ENCODE results near the gene NMT1. TPM values are rescaled to one million over a fixed set of nuclear protein-coding genes. Genes with fewer than 3 reads are reported as not detected.
"Not testable (repeated sequence)": the region's sequence is repeated elsewhere in the genome, so short reads cannot be mapped to it uniquely, and the experiment has no call there.

The NMT1 gene
- total and polyA plus RNA-seq, 5 donors from 2014 or later = 34.6 to 87.2 (median 59.2) TPM

DNA sequence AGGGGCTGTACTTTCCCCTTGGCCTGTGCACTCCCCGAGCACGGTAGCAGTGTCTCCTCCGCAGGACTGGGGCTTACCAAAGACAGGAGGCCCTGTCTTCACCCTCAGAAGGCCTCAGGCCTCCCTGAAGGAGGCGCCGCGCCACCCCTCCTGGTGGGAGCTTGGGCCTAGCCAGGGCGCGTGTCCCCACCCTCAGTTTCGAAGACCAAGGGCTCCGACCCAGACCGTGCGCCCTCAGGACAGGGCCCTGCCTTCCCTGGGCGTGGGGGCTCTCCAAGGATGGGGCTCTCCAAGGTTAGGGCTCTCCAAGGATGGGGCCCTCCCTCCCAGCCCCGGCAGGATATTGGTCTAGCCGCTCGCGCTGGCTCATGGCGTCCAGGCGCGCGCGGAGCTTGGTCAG is 59.4 kb downstream of the NMT1 start:
- DNase-seq (no peak), ATAC-seq (ENCODE audit: low read depth in 2 of 2) (no peak)
- Mint-ChIP-seq H3K36me3 (no peaks in the 10 kb centered on the region), H3K9me3 (no peaks in the 10 kb centered on the region), H3K4me3 (no peak overlapping the region), H3K27me3 (peaks cover 6% of the 10 kb centered on the region), H3K27ac (no peak overlapping the region), H3K4me1 (peaks cover 0 to 7% (median 3%) of the 10 kb centered on the region in 4 donors)
- no peaks in the 10 kb centered on the region for H3K36me3 ChIP-seq (ENCODE audit: control insufficient read depth, insufficient read depth, low read length)
- no peaks in the 10 kb centered on the region for H3K27me3 ChIP-seq (ENCODE audit: control insufficient read depth, insufficient read depth, low read length)
- no peak overlapping the region for H3K4me3 ChIP-seq (ENCODE audit: low read depth, low read length)
- peaks cover 3% of the 10 kb centered on the region for H3K4me1 ChIP-seq (ENCODE audit: control insufficient read depth, insufficient read depth, low read length, poor library complexity, severe bottlenecking)
- H3K9me3 ChIP-seq (ENCODE audit: control insufficient read depth in 2 of 2, low read length in 2 of 2) = no peaks in the 10 kb centered on the region
- no peak overlapping the region for H3K27ac ChIP-seq (ENCODE audit: insufficient read depth, low read length, poor library complexity, severe bottlenecking)

DNA sequence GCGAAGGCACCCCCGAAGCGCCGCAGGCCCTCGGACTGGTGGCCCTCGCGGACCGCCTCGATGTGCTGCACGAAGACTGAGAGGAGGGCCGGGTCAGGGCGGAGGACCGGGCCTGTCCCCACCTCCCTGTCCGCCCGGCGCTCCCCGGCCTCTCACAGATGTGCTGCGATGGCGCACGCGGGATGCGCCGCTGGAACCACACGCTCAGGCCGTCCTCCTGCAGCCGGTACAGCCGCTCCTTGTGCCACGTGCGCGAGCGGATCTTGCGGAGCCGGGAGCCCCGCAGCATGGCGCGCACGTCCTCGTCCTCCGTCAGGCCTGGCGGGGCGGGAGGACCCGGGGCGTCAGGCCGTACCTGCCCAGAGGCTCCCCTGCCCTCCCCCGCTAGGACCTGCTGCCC is 59.9 kb downstream of the NMT1 start:
- peaks cover 3% of the 10 kb centered on the region for H3K4me1 ChIP-seq (ENCODE audit: control insufficient read depth, insufficient read depth, low read length, poor library complexity, severe bottlenecking)
- no peak overlapping the region for H3K27ac Mint-ChIP-seq
- no peak overlapping the region for H3K4me3 ChIP-seq (ENCODE audit: low read depth, low read length)
- no peaks in the 10 kb centered on the region for H3K9me3 Mint-ChIP-seq
- H3K9me3 ChIP-seq (ENCODE audit: control insufficient read depth in 2 of 2, low read length in 2 of 2) = no peaks in the 10 kb centered on the region
- ATAC-seq (ENCODE audit: low read depth in 2 of 2) = no peak
- DNase-seq = no peak
- no peaks in the 10 kb centered on the region for H3K27me3 ChIP-seq (ENCODE audit: control insufficient read depth, insufficient read depth, low read length)
- no peak overlapping the region for H3K4me3 Mint-ChIP-seq
- peaks cover 0 to 7% (median 3%) of the 10 kb centered on the region in 4 donors for H3K4me1 Mint-ChIP-seq
- H3K27me3 Mint-ChIP-seq = peaks cover 6% of the 10 kb centered on the region
- H3K36me3 ChIP-seq (ENCODE audit: control insufficient read depth, insufficient read depth, low read length) = no peaks in the 10 kb centered on the region
- no peak overlapping the region for H3K27ac ChIP-seq (ENCODE audit: insufficient read depth, low read length, poor library complexity, severe bottlenecking)
- no peaks in the 10 kb centered on the region for H3K36me3 Mint-ChIP-seq

DNA sequence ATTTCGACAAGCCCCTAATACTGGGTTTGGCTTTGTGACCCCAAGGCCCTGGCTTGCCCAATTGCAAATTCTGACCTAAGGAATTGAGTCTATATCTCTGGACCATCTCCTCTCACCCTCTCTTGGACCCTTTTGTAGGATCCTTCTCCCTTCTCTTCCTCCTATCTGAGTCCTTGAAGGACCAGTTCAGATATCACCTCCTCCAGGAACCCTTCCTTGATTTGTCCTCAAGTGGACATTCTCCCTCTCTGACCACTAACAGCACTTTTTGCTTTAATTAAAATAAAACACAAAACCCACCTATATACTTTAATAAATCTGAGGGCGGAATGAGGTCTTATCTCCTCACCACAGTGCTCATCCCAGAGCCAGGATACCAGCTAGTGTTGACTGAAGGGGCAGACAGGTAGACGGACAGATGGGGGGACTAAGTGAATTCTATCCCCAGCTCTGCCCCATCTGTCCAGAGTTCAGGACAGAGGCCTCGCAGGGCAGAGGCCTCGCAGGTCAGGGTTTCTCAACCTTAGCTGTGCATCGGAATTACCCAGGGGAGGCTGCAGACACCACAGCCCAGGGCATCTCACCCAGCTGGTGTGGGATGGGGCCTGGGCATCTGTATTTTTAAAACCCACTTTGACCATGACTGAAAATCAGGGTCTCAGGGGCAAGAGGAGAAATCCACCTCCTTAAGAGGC is 62.1 kb downstream of the NMT1 start:
- DNase-seq (no peak), ATAC-seq (ENCODE audit: low read depth in 2 of 2) (no peak)
- no peak overlapping the region for H3K27ac ChIP-seq (ENCODE audit: insufficient read depth, low read length, poor library complexity, severe bottlenecking)
- H3K27me3 Mint-ChIP-seq = peaks cover 6% of the 10 kb centered on the region
- H3K27ac Mint-ChIP-seq = no peak overlapping the region
- H3K4me1 Mint-ChIP-seq = peaks cover 0 to 7% (median 3%) of the 10 kb centered on the region in 4 donors
- H3K9me3 ChIP-seq (ENCODE audit: control insufficient read depth in 2 of 2, low read length in 2 of 2) = no peaks in the 10 kb centered on the region
- no peaks in the 10 kb centered on the region for H3K9me3 Mint-ChIP-seq
- H3K36me3 ChIP-seq (ENCODE audit: control insufficient read depth, insufficient read depth, low read length) = no peaks in the 10 kb centered on the region
- H3K4me3 ChIP-seq (ENCODE audit: low read depth, low read length) = no peak overlapping the region
- H3K4me1 ChIP-seq (ENCODE audit: control insufficient read depth, insufficient read depth, low read length, poor library complexity, severe bottlenecking) = peaks cover 3% of the 10 kb centered on the region
- no peaks in the 10 kb centered on the region for H3K27me3 ChIP-seq (ENCODE audit: control insufficient read depth, insufficient read depth, low read length)
- H3K4me3 Mint-ChIP-seq = no peak overlapping the region
- no peaks in the 10 kb centered on the region for H3K36me3 Mint-ChIP-seq

DNA sequence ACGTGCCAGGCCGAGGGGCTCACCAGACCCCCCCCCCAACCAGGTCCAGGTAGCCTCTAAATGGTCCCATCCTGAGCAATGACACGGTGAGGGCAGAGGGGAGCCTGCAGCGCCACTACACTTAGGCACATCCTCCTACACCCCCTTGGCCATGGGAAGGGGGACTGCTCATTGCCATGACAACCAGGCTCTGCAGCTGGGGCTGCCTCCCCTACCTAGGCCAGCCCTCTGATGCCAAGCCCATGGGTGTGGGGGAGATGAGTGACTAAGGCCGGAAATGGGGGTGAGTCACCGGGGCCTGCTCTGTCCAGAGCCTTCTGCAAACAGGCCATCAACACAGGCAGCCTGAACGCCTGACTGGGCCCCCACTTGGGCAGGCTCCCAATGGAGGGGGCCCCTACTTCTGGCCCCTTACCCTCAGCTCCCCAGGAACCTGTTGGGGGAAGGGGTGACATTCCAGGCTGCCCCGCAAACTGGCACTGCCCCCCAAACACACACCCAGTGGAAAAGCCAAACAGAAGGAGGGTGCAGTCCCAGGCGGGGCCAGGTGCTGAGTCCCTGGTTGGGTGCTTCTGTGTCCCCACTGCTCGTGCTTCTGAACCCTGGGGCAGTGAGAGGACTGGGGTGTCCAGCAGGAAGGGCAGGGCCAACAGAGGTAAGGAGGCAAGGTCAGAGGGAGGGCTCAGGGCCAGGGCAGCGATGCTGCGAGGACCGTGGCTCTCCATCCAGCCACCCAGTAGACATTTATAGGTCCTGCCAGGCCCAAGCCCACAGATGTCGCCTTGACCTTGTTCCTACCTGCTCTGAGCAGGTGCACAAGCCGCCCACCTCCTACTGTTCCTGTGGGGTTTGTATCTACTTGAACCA is 63.0 kb downstream of the NMT1 start:
- Histone ChIP-seq H3K4me3 (ENCODE audit: low read depth, low read length) (no peak overlapping the region), H3K4me1 (ENCODE audit: control insufficient read depth, insufficient read depth, low read length, poor library complexity, severe bottlenecking) (peaks cover 3% of the 10 kb centered on the region), H3K9me3 (ENCODE audit: control insufficient read depth in 2 of 2, low read length in 2 of 2) (no peaks in the 10 kb centered on the region), H3K36me3 (ENCODE audit: control insufficient read depth, insufficient read depth, low read length) (no peaks in the 10 kb centered on the region), H3K27me3 (ENCODE audit: control insufficient read depth, insufficient read depth, low read length) (no peaks in the 10 kb centered on the region), H3K27ac (ENCODE audit: insufficient read depth, low read length, poor library complexity, severe bottlenecking) (no peak overlapping the region)
- peak; percentile 71 to 84 for ATAC-seq (ENCODE audit: low read depth in 2 of 2)
- H3K27me3 Mint-ChIP-seq = peaks cover 6% of the 10 kb centered on the region
- no peaks in the 10 kb centered on the region for H3K9me3 Mint-ChIP-seq
- peak in 1 of 3 donors; percentile 53 for DNase-seq
- peak overlapping the region in 1 of 3 donors; percentile 75 for H3K27ac Mint-ChIP-seq
- H3K4me3 Mint-ChIP-seq = no peak overlapping the region
- peaks cover 0 to 7% (median 3%) of the 10 kb centered on the region in 4 donors for H3K4me1 Mint-ChIP-seq
- no peaks in the 10 kb centered on the region for H3K36me3 Mint-ChIP-seq

DNA sequence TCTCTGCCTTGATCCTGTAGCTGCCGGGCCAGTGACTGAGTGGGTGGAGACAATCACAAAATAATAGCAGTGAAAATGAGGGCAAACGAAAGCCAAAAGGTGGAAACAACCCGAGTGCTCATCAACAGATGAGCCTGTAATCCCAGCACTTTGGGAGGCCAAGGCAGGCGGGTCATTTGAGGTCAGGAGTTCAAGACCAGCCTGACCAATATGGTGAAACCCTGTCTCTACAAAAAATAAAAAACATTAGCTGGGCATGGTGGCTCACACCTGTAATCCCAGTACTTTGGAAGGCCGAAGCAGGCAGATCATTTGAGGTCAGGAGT is 63.6 kb downstream of the NMT1 start:
- H3K9me3 Mint-ChIP-seq; DNase-seq; H3K27me3 Mint-ChIP-seq; H3K27ac ChIP-seq (ENCODE audit: insufficient read depth, low read length, poor library complexity, severe bottlenecking); H3K9me3 ChIP-seq (ENCODE audit: control insufficient read depth in 2 of 2, low read length in 2 of 2); ATAC-seq (ENCODE audit: low read depth in 2 of 2); H3K36me3 Mint-ChIP-seq; H3K36me3 ChIP-seq (ENCODE audit: control insufficient read depth, insufficient read depth, low read length); H3K4me3 Mint-ChIP-seq; H3K27me3 ChIP-seq (ENCODE audit: control insufficient read depth, insufficient read depth, low read length); H3K4me3 ChIP-seq (ENCODE audit: low read depth, low read length); H3K4me1 ChIP-seq (ENCODE audit: control insufficient read depth, insufficient read depth, low read length, poor library complexity, severe bottlenecking); H3K4me1 Mint-ChIP-seq: not testable (repeated sequence)
- H3K27ac Mint-ChIP-seq = peak overlapping the region in 1 of 3 donors; percentile 75

DNA sequence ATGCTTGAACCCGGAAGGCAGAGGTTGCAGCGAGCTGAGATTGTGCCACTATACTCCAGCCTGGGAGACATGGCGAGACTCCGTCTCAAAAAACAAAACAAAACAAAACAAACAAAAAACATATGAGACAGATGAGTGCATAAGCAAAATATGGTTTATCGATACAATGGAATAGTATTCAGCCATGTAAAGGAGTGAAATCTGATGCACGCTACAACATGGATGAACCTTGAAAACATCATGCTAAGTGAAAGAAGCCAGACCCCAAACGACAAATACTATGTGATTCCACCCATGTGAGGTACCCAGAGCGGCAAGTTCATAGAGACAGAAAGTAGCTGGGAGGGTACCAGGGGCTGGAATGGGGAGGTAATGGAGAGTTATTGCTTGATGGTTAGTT is 64.4 kb downstream of the NMT1 start:
- Histone ChIP-seq H3K36me3 (ENCODE audit: control insufficient read depth, insufficient read depth, low read length) (no peaks in the 10 kb centered on the region), H3K27me3 (ENCODE audit: control insufficient read depth, insufficient read depth, low read length) (no peaks in the 10 kb centered on the region), H3K27ac (ENCODE audit: insufficient read depth, low read length, poor library complexity, severe bottlenecking) (no peak overlapping the region), H3K4me3 (ENCODE audit: low read depth, low read length) (no peak overlapping the region), H3K4me1 (ENCODE audit: control insufficient read depth, insufficient read depth, low read length, poor library complexity, severe bottlenecking) (peaks cover 3% of the 10 kb centered on the region), H3K9me3 (ENCODE audit: control insufficient read depth in 2 of 2, low read length in 2 of 2) (no peaks in the 10 kb centered on the region)
- ATAC-seq (ENCODE audit: low read depth in 2 of 2) (no peak), DNase-seq (no peak)
- peaks cover 0 to 7% (median 3%) of the 10 kb centered on the region in 4 donors for H3K4me1 Mint-ChIP-seq
- H3K4me3 Mint-ChIP-seq = no peak overlapping the region
- H3K27me3 Mint-ChIP-seq = peaks cover 6% of the 10 kb centered on the region
- no peaks in the 10 kb centered on the region for H3K36me3 Mint-ChIP-seq
- no peak overlapping the region for H3K27ac Mint-ChIP-seq
- H3K9me3 Mint-ChIP-seq = no peaks in the 10 kb centered on the region

DNA sequence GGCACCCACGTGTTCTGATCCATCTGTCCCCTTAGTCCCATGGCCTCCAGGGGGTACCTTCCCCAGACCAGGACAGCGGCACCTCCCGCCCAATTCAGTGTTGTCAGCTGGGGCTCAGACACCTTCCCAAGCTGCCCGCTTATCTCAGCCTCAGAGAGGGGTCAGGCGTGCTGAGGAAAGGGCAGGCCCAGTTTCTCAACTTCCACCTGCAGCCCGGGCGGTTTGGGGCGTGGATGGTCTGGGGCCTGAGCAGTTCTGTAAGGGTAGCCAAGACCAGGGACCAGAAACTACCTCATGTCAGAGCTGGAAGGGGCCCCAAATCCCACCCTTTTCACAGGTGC is 66.1 kb downstream of the NMT1 start:
- no peaks in the 10 kb centered on the region for H3K9me3 ChIP-seq (ENCODE audit: control insufficient read depth in 2 of 2, low read length in 2 of 2)
- no peaks in the 10 kb centered on the region for H3K36me3 ChIP-seq (ENCODE audit: control insufficient read depth, insufficient read depth, low read length)
- DNase-seq = no peak
- H3K4me3 ChIP-seq (ENCODE audit: low read depth, low read length) = no peak overlapping the region
- Mint-ChIP-seq H3K36me3 (no peaks in the 10 kb centered on the region), H3K27me3 (peaks cover 11% of the 10 kb centered on the region), H3K27ac (no peak overlapping the region), H3K4me3 (no peak overlapping the region), H3K4me1 (peaks cover 0 to 12% (median 4%) of the 10 kb centered on the region in 4 donors), H3K9me3 (no peaks in the 10 kb centered on the region)
- peaks cover 8% of the 10 kb centered on the region for H3K4me1 ChIP-seq (ENCODE audit: control insufficient read depth, insufficient read depth, low read length, poor library complexity, severe bottlenecking)
- no peak for ATAC-seq (ENCODE audit: low read depth in 2 of 2)
- no peaks in the 10 kb centered on the region for H3K27me3 ChIP-seq (ENCODE audit: control insufficient read depth, insufficient read depth, low read length)
- no peak overlapping the region for H3K27ac ChIP-seq (ENCODE audit: insufficient read depth, low read length, poor library complexity, severe bottlenecking)

Measured in CD4-positive, CD25-positive, alpha-beta regulatory T cell (primary cell).